Spinal cord (tissue), 10 donors: ENCODE results near the gene MIEF1. TPM values are rescaled to one million over a fixed set of nuclear protein-coding genes. Genes with fewer than 3 reads are reported as not detected.
A peak's percentile ranks its signal among the peaks of the same experiment; 100 is the strongest.

Source experiments
- DNase-seq, 6 donors: peaks; one replicate each; pipeline versions ENCODE4 v3.0.0 to v3.0.0-alpha.2; 2013 to 2015; ENCODE audit warnings: low spot score in 6 of 6, low read depth in 4 of 6
- H3K27ac ChIP-seq: one replicate; pipeline ENCODE4 v1.5.1; 2013; ENCODE audit warnings: low read depth, low read length, control low read depth
- H3K27me3 ChIP-seq: one replicate; pipeline ENCODE4 v1.6.1; 2013; ENCODE audit warnings: low read length; ENCODE audit not compliant: control insufficient read depth, insufficient read depth
- H3K36me3 ChIP-seq: one replicate; pipeline ENCODE4 v1.6.1; 2013; ENCODE audit warnings: low read length; ENCODE audit not compliant: control insufficient read depth, insufficient read depth
- H3K4me1 ChIP-seq: one replicate; pipeline ENCODE4 v1.6.1; 2013; ENCODE audit warnings: low read length; ENCODE audit not compliant: control insufficient read depth, insufficient read depth
- H3K4me3 ChIP-seq: one replicate; pipeline ENCODE4 v1.5.1; 2013; ENCODE audit warnings: low read depth, low read length, control low read depth
- H3K9me3 ChIP-seq: one replicate; pipeline ENCODE4 v1.6.1; 2013; ENCODE audit warnings: low read length; ENCODE audit not compliant: control insufficient read depth, insufficient read depth
- WGBS: methylation state at CpG from one replicate; pipeline ENCODE4 v1.1.5; 2013; ENCODE audit warnings: missing lambda C conversion rate; ENCODE audit not compliant: insufficient coverage; 5-methylcytosine and 5-hydroxymethylcytosine counted together
- polyA plus RNA-seq, 2 donors: library from polyadenylated mRNA; unstranded; fragments of 120-200 nt; gene quantifications; one replicate each; pipeline ENCODE4 v1.2.1, GENCODE V29; 2013; ENCODE audit not compliant: insufficient read length in 2 of 2
- total RNA-seq, 2 donors: library from RNA; depleted of rRNA in 1 of 2; stranded (reverse); fragments of 120-200 nt in 1 of 2; fragments of >200 nt in 1 of 2; gene quantifications; one replicate each; pipeline versions ENCODE4 v1.2.3 to v1.2.4, GENCODE V29; 2013 to 2014
- donor health status: healthy.

MIEF1 gene
- total and polyA plus RNA-seq, 4 donors, result 18.1 to 35.3 (median 28.0) TPM

- H3K27ac ChIP-seq, result no peak overlapping the region
- WGBS, result 97% methylated on average over 70 of the region's 70 CpGs
Observed at GRCh38 chr22:39487826-39488520, 14.1 kb upstream of the MIEF1 start.

DNA sequence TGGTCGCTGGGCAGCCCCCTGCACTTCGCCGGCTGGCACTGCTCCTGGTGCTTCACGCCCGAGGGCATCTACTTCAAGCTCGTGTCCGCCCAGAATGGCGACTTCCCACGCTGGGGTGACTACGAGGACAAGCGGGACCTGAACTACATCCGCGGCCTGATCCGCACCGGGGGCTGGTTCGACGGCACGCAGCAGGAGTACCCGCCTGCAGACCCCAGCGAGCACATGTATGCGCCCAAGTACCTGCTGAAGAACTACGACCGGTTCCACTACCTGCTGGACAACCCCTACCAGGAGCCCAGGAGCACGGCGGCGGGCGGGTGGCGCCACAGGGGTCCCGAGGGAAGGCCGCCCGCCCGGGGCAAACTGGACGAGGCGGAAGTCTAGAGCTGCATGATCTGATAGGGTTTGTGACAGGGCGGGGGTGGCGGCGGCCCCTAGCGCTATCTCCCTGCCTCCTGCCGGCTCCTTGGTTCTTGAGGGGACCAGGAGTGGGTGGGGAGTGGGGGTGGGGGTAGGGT is 13.5 kb upstream of the MIEF1 start:
- DNase-seq, result no peak
- 91% methylated on average over 39 of the region's 39 CpGs for WGBS
- no peak overlapping the region for H3K4me3 ChIP-seq
- no peaks in the 10 kb centered on the region for H3K9me3 ChIP-seq
- H3K36me3 ChIP-seq, result peaks cover 62% of the 10 kb centered on the region
- no peak overlapping the region for H3K27ac ChIP-seq
- H3K27me3 ChIP-seq, result no peaks in the 10 kb centered on the region
- H3K4me1 ChIP-seq, result peaks cover 14% of the 10 kb centered on the region

More at GRCh38 chr22:39487826-39488520, 14.1 kb upstream of the MIEF1 start:
- Histone ChIP-seq H3K4me1 (peaks cover 14% of the 10 kb centered on the region), H3K27me3 (no peaks in the 10 kb centered on the region), H3K36me3 (peaks cover 61% of the 10 kb centered on the region), H3K4me3 (no peak overlapping the region), H3K9me3 (no peaks in the 10 kb centered on the region)
- DNase-seq, result no peak

DNA sequence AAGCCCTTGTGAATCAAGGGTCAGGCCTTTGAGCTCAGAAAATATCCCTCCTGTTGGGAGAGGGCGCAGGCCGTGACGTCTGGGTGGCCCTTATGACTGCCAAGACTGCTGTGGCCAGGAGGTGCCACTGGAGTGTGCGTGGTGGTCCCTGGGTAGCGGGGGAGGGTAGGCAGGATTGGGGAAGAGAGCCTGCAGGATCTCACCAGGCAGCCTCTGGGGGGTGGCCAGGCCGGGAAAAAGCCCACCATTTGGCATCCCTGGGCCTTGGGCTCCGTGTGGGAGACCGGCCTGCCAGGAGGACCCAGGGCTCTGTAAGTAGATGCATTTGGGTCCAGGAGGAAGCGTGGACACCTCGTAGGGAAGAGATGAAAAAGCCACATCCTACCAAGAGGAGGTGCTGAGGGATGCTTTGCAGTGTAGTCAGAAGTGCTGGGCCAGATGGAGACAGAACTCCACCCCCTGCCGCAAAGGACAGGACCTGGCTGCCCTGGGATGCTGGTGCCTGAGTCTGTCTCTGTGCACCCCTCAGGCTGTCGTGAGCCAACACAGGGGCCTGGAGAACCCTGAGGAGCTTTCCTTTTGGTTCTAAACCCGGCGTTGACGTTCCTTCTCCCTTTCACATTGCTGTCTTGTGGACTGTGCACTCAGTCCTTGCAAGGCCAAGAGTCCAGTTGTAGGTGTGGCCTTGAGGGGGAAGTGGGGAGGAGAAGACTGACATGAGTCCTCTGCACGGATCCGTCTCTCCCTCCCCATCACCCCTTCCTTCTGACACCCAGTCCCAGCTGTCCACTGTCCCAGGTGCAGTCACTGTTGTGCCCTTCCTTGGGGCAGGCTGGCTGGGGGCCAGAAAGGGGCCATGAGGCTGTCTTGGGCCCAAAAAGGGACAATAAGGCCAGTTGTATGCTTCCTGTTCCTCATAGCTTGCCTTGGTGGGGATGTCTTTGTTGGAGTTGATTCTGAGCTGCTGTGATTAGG is 12.7 kb upstream of the MIEF1 start:
- peaks cover 14% of the 10 kb centered on the region for H3K4me1 ChIP-seq
- H3K36me3 ChIP-seq, result peaks cover 58% of the 10 kb centered on the region
- H3K27me3 ChIP-seq, result no peaks in the 10 kb centered on the region
- no peak overlapping the region for H3K27ac ChIP-seq
- WGBS, result 88% methylated on average over 9 of the region's 17 CpGs
- no peak overlapping the region for H3K4me3 ChIP-seq
- no peaks in the 10 kb centered on the region for H3K9me3 ChIP-seq
- no peak for DNase-seq

GRCh38 chr22:39490135-39490798 is 11.8 kb upstream of the MIEF1 start:
- peak in 3 of 6 donors; percentile 38 to 95 (median 86) for DNase-seq
- H3K27ac ChIP-seq, result no peak overlapping the region
- H3K9me3 ChIP-seq, result no peaks in the 10 kb centered on the region
- H3K36me3 ChIP-seq, result peaks cover 58% of the 10 kb centered on the region
- WGBS, result 58% methylated on average over 11 of the region's 13 CpGs
- H3K4me1 ChIP-seq, result peaks cover 14% of the 10 kb centered on the region
- H3K27me3 ChIP-seq, result no peaks in the 10 kb centered on the region
- H3K4me3 ChIP-seq, result no peak overlapping the region

DNA sequence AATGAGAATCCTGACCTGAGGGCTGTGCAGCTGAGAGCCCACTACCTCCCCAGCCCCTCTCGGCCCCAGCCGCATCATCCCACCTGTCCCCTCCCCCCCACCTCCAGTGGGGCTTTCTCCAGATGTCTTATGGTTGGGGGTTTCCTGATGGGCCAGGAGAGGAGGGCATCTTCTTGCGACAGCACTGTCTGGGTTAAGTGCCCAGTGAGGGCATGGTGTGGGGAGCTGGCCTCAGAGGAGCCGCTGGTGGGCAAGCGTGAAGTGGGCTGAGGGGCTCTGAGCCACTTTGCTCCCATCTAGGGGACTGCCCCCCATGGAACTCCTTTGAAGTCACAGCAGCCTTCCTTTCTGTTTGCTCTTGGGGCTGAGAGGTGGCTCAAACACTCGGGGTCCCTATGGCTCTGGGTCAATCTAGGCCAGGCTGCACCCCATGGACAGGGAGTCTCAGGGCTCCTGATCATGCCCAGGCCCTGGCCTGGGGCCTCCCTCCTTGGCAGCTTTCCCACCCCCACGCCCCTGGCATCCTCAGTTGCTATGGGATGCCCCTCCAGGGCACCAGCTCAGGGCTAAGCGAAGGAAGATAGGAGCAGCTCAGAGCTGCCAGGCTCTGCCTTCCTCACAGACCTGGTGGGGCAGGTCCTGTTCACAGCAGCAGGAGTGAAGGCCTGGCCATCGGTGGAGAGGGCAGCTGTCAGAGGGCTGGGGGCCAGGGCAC is 11.0 kb upstream of the MIEF1 start:
- Histone ChIP-seq H3K4me3 (no peak overlapping the region), H3K9me3 (no peaks in the 10 kb centered on the region), H3K27me3 (no peaks in the 10 kb centered on the region), H3K36me3 (peaks cover 58% of the 10 kb centered on the region), H3K4me1 (peaks cover 16% of the 10 kb centered on the region), H3K27ac (no peak overlapping the region)
- no peak for DNase-seq
- 75% methylated on average over 6 of the region's 9 CpGs for WGBS

DNA sequence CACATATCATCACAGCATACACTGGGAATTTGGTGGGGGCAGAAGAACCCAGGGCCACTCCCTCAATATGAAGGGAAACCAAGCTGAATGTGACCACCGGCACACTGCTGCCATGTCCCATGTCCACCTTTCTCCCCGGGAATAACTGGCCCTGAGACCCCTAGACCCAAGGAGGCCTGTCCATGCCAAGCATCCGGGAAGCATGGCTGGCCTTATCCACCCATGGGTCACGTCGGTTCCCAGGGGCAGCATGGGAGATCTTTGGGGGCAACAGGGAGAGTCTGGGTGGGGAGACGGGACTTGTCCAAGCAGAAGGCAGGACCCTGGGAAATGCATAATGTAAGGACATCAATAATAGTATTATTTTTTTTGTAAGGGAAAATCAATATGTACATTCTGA is 10.4 kb upstream of the MIEF1 start:
- peaks cover 21% of the 10 kb centered on the region for H3K4me1 ChIP-seq
- peaks cover 56% of the 10 kb centered on the region for H3K36me3 ChIP-seq
- H3K27ac ChIP-seq, result no peak overlapping the region
- H3K4me3 ChIP-seq, result no peak overlapping the region
- no peak for DNase-seq
- H3K9me3 ChIP-seq, result no peaks in the 10 kb centered on the region
- no peaks in the 10 kb centered on the region for H3K27me3 ChIP-seq
- 88% methylated on average over 5 of the region's 6 CpGs for WGBS

DNA sequence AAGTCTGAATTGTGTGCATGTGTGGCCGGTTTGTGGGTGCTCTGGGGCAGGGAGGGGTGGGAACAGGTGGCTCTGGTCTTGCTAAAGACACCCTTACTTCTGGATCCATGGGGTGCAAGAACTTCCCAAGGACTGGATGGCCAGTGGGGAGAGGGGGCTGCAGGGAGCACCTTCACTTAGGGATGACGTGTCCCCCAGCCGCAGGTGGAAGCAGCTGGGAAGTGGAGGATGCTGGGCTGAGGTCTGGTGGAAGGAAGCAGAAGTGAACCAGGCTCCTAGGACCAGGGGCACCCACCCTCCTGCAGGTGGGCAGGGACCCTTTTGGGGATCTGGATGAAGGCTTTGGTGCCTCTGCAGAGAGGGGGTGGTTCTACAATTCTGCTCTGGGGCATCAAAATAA is 9.9 kb upstream of the MIEF1 start:
- no peaks in the 10 kb centered on the region for H3K27me3 ChIP-seq
- H3K27ac ChIP-seq, result no peak overlapping the region
- H3K36me3 ChIP-seq, result peaks cover 52% of the 10 kb centered on the region
- no peak for DNase-seq
- H3K4me1 ChIP-seq, result peaks cover 24% of the 10 kb centered on the region
- WGBS, result 83% methylated on average over 3 of the region's 3 CpGs
- no peak overlapping the region for H3K4me3 ChIP-seq
- no peaks in the 10 kb centered on the region for H3K9me3 ChIP-seq

GRCh38 chr22:39493759-39494158 is 8.3 kb upstream of the MIEF1 start:
- H3K27ac ChIP-seq, result no peak overlapping the region
- H3K4me3 ChIP-seq, result no peak overlapping the region
- no peaks in the 10 kb centered on the region for H3K27me3 ChIP-seq
- 79% methylated on average over 4 of the region's 4 CpGs for WGBS
- H3K36me3 ChIP-seq, result peaks cover 36% of the 10 kb centered on the region
- no peak for DNase-seq
- H3K9me3 ChIP-seq, result no peaks in the 10 kb centered on the region
- peaks cover 26% of the 10 kb centered on the region for H3K4me1 ChIP-seq
